GM13977 (cell line): ENCODE measurements around the gene DBR1.

Experiments
- DNase-seq: peaks from one replicate; pipeline ENCODE4 v3.0.0; 2012; ENCODE audit warnings: low spot score
- CTCF ChIP-seq: IDR thresholded peaks from 2 replicates; pipeline ENCODE4 v1.5.1; 2012; ENCODE audit warnings: mild to moderate bottlenecking, control low read depth; ENCODE audit not compliant: insufficient read depth; ENCODE audit errors: extremely low read depth, missing control alignments
- in situ Hi-C: fragments of 300-500 bp; cut with MboI; formaldehyde crosslinking; loops from one replicate; pipeline ENCODE4 v1.12.0; 2022; ENCODE audit warnings: low sequenced_read_pairs, low pct_unique_long_range_greater_than_20kb, mixed read lengths, inconsistent platforms; ENCODE audit not compliant: unreplicated experiment

The DBR1 gene

DNA sequence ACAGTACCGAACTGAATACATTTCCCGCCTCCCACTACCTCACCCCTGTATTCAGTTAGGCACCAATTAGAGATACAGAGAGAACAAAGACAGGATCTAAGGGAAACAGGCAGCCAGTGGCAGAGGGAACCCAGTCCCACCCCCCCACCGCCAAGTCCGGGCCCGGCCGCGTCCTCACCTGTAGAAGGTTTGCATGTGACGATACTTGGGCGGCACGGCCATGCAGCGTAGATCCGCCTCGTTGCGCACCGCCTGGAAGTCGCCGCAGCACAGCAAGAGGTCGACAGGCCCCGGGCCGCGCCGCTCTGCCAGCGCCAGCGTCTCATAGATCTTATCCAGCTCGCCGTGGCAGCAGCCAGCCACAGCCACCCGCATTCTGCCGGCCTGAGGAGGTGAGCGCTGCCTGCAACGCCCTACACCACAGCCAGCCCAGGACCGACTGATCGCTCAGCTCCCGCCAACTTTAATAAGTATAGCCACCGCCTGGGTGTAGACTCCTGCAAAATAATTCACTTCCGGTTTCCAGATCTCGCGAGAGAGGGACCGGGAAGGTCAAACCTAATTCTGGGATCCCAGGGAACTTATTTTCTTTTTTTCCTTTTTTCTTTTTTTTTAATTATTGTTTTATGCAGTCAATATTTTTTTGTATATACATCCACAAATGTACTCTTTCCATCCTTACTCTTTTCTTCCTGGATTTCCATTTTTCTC is at the start of gene DBR1:
Gene DBR1, minus strand, starts transcription at position 501 of the 711 bp plus-strand sequence. Its CDS starts 126 bp downstream, at position 375.
- peak; percentile 75 for DNase-seq
- in situ Hi-C loops = no loop called here

DNA sequence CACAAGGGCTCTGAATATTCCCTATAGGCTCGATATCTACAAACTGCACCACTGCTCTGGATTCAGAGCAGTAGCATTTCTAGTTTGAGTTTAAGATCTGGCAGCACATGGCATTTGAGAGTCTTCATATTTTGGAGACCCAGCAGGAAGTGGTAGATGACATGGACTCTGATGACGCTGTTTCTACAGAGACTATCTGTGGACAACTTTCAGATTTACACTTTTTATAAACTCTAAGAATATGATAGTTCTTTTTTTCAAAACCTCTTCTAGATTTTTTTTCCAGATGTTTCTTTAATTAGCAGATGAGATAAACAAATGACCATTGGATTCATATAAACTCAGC is 48.2 kb upstream of the DBR1 start:
- in situ Hi-C loops = no loop called here
- DNase-seq = no peak
- TF ChIP-seq CTCF = no peak

More for the DNA sequence above, at the start of gene DBR1:
- no peak for TF ChIP-seq CTCF

DNA sequence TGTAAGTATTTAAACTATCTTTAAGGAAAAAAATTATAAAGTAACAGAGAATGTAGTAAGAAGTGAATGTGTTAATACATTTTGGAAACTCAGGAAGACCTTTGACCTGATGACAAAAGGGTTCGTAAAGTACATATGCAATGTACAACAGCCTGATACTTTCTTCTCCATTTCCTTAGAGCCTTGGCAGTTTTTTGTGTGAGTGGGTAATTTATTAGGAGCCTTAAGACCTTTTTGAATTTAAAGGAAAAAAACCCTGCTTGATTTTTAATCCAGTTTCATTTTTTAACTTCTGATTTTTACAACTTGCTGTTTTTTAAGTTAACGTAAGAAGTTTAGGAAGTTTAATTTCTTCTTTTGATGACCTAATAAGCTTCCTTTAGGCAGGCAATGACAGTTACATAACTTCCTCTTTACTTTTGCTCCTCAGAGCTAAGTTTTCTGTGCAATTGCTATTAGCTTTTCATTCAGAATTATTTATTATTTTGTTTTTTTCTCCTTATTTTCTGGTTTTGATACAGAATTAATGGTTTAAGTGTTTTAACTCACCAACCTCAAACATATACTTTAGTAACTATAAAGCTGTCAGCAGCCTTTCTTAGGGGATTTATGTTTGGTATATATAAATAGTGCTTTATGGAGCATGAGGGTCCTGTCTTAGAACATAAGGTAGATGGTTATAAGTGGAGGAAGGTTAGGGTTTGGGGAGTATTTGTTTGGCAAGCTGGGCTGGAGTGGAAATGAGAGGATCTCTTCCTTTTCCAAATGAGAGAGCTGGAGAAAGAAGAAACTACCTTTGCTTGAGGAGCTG is 47.6 kb upstream of the DBR1 start:
- DNase-seq = no peak
- in situ Hi-C loops = no loop called here

GRCh38 chr3:138220788-138221187 is 46.1 kb upstream of the DBR1 start:
- in situ Hi-C loops = no loop called here
- no peak for TF ChIP-seq CTCF
- DNase-seq = no peak

More for the DNA sequence above, 47.6 kb upstream of the DBR1 start:
- TF ChIP-seq CTCF = no peak

DNA sequence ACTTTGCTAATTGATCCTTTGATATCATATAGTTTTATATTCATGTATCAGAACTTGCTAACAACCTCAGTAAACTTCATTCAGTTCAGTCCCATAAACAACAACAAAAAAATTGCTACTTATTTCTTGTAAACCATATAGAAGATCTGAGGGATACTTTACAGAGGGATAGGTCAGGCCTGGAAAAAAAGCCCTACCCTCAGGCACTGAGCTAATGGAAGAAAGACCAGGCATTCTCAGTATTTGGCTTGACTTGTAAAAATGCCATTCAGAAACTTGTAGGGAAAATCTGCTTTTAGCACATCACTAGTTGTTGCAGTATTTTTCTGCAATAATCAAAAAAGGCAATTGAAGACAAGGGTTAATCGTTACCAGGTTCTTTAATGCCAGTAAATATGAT is 45.5 kb upstream of the DBR1 start:
- DNase-seq = no peak
- in situ Hi-C loops = no loop called here
- no peak for TF ChIP-seq CTCF

GRCh38 chr3:138219255-138219654 is 44.5 kb upstream of the DBR1 start:
- no peak for TF ChIP-seq CTCF
- DNase-seq = no peak
- in situ Hi-C loops = no loop called here
